ENCODE data around the gene CALM1. TPM values are rescaled to one million over a fixed set of nuclear protein-coding genes. Genes with fewer than 3 reads are reported as not detected.

Gene CALM1
- total and polyA plus RNA-seq, 2 donors from 2014 or later = 328 to 469 TPM

DNA sequence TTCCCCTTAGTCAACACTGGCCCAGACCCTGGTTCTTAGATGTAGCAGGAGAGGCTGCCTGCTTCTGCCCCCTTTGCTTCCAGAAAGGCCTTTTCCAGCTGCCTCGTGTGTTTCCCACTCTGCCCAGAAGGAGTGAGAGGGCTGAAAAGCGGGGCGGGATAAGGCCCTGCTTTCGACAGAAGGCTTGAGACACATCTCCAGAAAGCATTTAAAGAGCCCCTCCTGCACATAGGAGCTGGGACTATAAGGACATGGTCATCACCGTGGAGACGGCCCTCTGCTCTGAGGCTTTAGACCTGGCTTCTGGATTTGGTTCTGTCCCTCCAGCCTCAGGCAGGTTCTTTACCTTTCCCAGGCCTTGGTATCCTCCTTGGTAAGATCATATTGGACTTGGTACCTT lies 11.9 kb downstream of the CALM1 start:
- intact Hi-C loops (cut with DNase I) = loop anchor here (10.0 kb wide), 1 partner anchor 286 kb away; no protein-coding TSS in a partner anchor
- FAIRE-seq (no peak), DNase-seq (no peak)
- Histone ChIP-seq H3K9me3 (ENCODE audit: control insufficient read depth in 2 of 3, insufficient read depth in 1 of 3, low read length in 3 of 3) (no peaks in the 10 kb centered on the region), H3K4me3 (ENCODE audit: low read length in 3 of 3) (no peak overlapping the region), H3K27me3 (ENCODE audit: control insufficient read depth, insufficient read depth, low read length) (no peaks in the 10 kb centered on the region), H3K36me3 (ENCODE audit: control insufficient read depth in 2 of 3, insufficient read depth in 3 of 3, low read length in 3 of 3) (peaks cover 11 to 19% (median 14%) of the 10 kb centered on the region in 3 donors), H3K27ac (ENCODE audit: low read depth in 2 of 2, low read length in 2 of 2) (peak overlapping the region; percentile 57 to 59), H3K9ac (ENCODE audit: low read length in 3 of 3) (peak overlapping the region in 1 of 3 donors; percentile 57), H3K4me1 (ENCODE audit: control insufficient read depth in 2 of 3, insufficient read depth in 2 of 3, low read depth in 1 of 3, low read length in 3 of 3) (peaks cover 5 to 22% (median 12%) of the 10 kb centered on the region in 3 donors)
- TF ChIP-seq CTCF (IDR thresholded peaks at IDR 0.05; ENCODE audit: borderline replicate concordance, extremely low read depth, insufficient read depth) = no peak

- peak; percentile 89 for FAIRE-seq
- Histone ChIP-seq H3K9me3 (ENCODE audit: control insufficient read depth in 2 of 3, insufficient read depth in 1 of 3, low read length in 3 of 3) (no peaks in the 10 kb centered on the region), H3K27ac (ENCODE audit: low read depth in 2 of 2, low read length in 2 of 2) (peak overlapping the region; percentile 59 to 75), H3K27me3 (ENCODE audit: control insufficient read depth, insufficient read depth, low read length) (no peaks in the 10 kb centered on the region), H3K9ac (ENCODE audit: low read length in 3 of 3) (peak overlapping the region in 1 of 3 donors; percentile 57), H3K4me3 (ENCODE audit: low read length in 3 of 3) (no peak overlapping the region), H3K36me3 (ENCODE audit: control insufficient read depth in 2 of 3, insufficient read depth in 3 of 3, low read length in 3 of 3) (peaks cover 8 to 14% (median 9%) of the 10 kb centered on the region in 3 donors), H3K4me1 (ENCODE audit: control insufficient read depth in 2 of 3, insufficient read depth in 2 of 3, low read depth in 1 of 3, low read length in 3 of 3) (peaks cover 5 to 22% (median 12%) of the 10 kb centered on the region in 3 donors)
- TF ChIP-seq CTCF (IDR thresholded peaks at IDR 0.05; ENCODE audit: borderline replicate concordance, extremely low read depth, insufficient read depth) = no peak
- peak; percentile 67 to 93 (median 81) for DNase-seq
- intact Hi-C loops (cut with DNase I) = loop anchor here (10.0 kb wide), 1 partner anchor 286 kb away; no protein-coding TSS in a partner anchor
Observed at GRCh38 chr14:90409209-90409730, 12.4 kb downstream of the CALM1 start.

- no peak overlapping the region for H3K9ac ChIP-seq (ENCODE audit: low read length in 3 of 3)
- intact Hi-C loops (cut with DNase I) = no loop called here
- no peaks in the 10 kb centered on the region for H3K9me3 ChIP-seq (ENCODE audit: control insufficient read depth in 2 of 3, insufficient read depth in 1 of 3, low read length in 3 of 3)
- DNase-seq (no peak), FAIRE-seq (no peak)
- no peak overlapping the region for H3K4me3 ChIP-seq (ENCODE audit: low read length in 3 of 3)
- no peaks in the 10 kb centered on the region for H3K36me3 ChIP-seq (ENCODE audit: control insufficient read depth in 2 of 3, insufficient read depth in 3 of 3, low read length in 3 of 3)
- no peak overlapping the region for H3K27ac ChIP-seq (ENCODE audit: low read depth in 2 of 2, low read length in 2 of 2)
- TF ChIP-seq CTCF (IDR thresholded peaks at IDR 0.05; ENCODE audit: borderline replicate concordance, extremely low read depth, insufficient read depth) = no peak
- H3K4me1 ChIP-seq (ENCODE audit: control insufficient read depth in 2 of 3, insufficient read depth in 2 of 3, low read depth in 1 of 3, low read length in 3 of 3) = peaks cover 5 to 11% (median 7%) of the 10 kb centered on the region in 3 donors
- H3K27me3 ChIP-seq (ENCODE audit: control insufficient read depth, insufficient read depth, low read length) = no peaks in the 10 kb centered on the region
Observed at GRCh38 chr14:90412058-90412457, 15.2 kb downstream of the CALM1 start.
